ENCODE measurements around the gene HECTD4. TPM values are rescaled to one million over a fixed set of nuclear protein-coding genes. Genes with fewer than 3 reads are reported as not detected.

Gene HECTD4
- total RNA-seq, 1 experiment from 2014 or later: 51.3 TPM

DNA sequence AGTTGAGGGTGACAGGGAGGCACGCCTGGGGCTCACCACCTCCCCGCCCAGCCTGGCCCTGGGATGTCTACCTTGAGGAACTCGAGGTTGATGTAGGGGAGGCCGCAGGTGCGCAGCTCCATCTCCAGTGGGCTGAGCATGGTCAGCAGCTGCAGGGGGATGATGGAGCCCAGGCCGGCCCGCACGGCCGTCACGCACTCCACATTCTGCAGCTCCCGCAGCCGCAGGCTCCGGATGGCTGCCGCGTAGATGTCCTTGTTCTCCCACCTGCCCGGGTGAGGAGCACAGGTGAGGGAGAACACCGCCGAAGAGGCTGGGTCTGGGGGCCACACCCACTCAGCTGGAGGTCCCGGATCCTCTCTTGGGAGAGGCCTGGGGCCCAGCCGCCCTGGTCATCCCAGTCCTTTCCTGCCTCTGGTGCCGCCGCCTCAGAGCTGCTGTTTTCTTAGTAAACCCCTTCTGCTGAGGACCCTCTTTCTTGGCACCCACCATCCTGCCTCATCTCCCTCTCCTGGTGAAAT lies 218.7 kb downstream of the HECTD4 start:
- intact Hi-C loops (cut with micrococcal nuclease; ENCODE audit: unreplicated experiment) (no loop called here), in situ Hi-C loops (cut with HindIII; ENCODE audit: low pct_unique_long_range_greater_than_20kb, low sequenced_read_pairs) (no loop called here)
- no peak for DNase-seq (ENCODE audit: low read depth, low spot score)
- BruUV-seq (replicated peaks): no TSS peak
- CTCF ChIA-PET: no interaction called here
- H3K4me1 ChIP-seq (ENCODE audit: control insufficient read depth, insufficient read depth, low read length): no peaks in the 10 kb centered on the region
- TF ChIP-seq SIN3A (IDR thresholded peaks at IDR 0.05; ENCODE audit: borderline replicate concordance, insufficient read depth, low read depth, low read length) (no peak), POLR2AphosphoS5 (IDR thresholded peaks at IDR 0.05; ENCODE audit: low read depth, low read length) (no peak), TCF7L2 (IDR thresholded peaks at IDR 0.05; ENCODE audit: low read depth, low read length) (no peak)
- H3K27me3 ChIP-seq (ENCODE audit: control insufficient read depth, insufficient read depth, low read length): no peaks in the 10 kb centered on the region
- no peaks in the 10 kb centered on the region for H3K9me3 ChIP-seq (ENCODE audit: control insufficient read depth, insufficient read depth, low read depth, low read length)
- H3K36me3 ChIP-seq (ENCODE audit: control insufficient read depth, insufficient read depth, low read length): no peaks in the 10 kb centered on the region
- POLR2A ChIA-PET: no interaction called here
- H3K4me3 ChIP-seq (ENCODE audit: low read depth in 2 of 2, low read length in 2 of 2): no peak overlapping the region
- H3K27ac ChIP-seq (ENCODE audit: low read length): no peak overlapping the region
- ATAC-seq: no peak

DNA sequence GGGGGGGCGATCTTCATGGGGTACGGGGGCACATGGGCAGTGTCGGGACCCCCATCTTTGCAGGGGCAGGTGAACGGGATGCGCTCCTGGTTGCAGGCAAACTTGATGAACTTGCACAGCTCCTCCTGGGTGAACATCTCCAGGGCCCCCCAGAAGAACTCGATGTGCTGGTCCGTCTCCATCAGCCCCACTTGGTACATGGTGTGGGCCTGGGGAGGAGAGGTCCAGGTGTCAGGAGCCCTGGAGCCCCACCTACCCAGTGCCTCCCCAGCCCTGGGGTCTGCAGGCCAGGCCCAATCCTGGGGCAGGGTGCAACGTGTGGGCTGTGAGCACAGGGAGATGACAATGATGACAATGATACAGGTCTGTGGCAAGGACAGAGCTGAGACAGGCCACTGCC lies 219.2 kb downstream of the HECTD4 start:
- Histone ChIP-seq H3K9me3 (ENCODE audit: control insufficient read depth, insufficient read depth, low read depth, low read length) (no peaks in the 10 kb centered on the region), H3K27me3 (ENCODE audit: control insufficient read depth, insufficient read depth, low read length) (no peaks in the 10 kb centered on the region), H3K36me3 (ENCODE audit: control insufficient read depth, insufficient read depth, low read length) (no peaks in the 10 kb centered on the region), H3K4me1 (ENCODE audit: control insufficient read depth, insufficient read depth, low read length) (no peaks in the 10 kb centered on the region), H3K27ac (ENCODE audit: low read length) (no peak overlapping the region), H3K4me3 (ENCODE audit: low read depth in 2 of 2, low read length in 2 of 2) (no peak overlapping the region)
- DNase-seq (ENCODE audit: low read depth, low spot score): no peak
- ChIA-PET POLR2A (interaction anchor here (0.6 kb wide), 1 partner anchor 557 kb away, joined by 4 read pairs; no protein-coding TSS in a partner anchor), CTCF (no interaction called here)
- no peak for ATAC-seq
- no TSS peak for BruUV-seq (replicated peaks)
- TF ChIP-seq SIN3A (IDR thresholded peaks at IDR 0.05; ENCODE audit: borderline replicate concordance, insufficient read depth, low read depth, low read length) (no peak), TCF7L2 (IDR thresholded peaks at IDR 0.05; ENCODE audit: low read depth, low read length) (no peak), POLR2AphosphoS5 (IDR thresholded peaks at IDR 0.05; ENCODE audit: low read depth, low read length) (no peak)
- TF ChIP-seq, protein P1, sequence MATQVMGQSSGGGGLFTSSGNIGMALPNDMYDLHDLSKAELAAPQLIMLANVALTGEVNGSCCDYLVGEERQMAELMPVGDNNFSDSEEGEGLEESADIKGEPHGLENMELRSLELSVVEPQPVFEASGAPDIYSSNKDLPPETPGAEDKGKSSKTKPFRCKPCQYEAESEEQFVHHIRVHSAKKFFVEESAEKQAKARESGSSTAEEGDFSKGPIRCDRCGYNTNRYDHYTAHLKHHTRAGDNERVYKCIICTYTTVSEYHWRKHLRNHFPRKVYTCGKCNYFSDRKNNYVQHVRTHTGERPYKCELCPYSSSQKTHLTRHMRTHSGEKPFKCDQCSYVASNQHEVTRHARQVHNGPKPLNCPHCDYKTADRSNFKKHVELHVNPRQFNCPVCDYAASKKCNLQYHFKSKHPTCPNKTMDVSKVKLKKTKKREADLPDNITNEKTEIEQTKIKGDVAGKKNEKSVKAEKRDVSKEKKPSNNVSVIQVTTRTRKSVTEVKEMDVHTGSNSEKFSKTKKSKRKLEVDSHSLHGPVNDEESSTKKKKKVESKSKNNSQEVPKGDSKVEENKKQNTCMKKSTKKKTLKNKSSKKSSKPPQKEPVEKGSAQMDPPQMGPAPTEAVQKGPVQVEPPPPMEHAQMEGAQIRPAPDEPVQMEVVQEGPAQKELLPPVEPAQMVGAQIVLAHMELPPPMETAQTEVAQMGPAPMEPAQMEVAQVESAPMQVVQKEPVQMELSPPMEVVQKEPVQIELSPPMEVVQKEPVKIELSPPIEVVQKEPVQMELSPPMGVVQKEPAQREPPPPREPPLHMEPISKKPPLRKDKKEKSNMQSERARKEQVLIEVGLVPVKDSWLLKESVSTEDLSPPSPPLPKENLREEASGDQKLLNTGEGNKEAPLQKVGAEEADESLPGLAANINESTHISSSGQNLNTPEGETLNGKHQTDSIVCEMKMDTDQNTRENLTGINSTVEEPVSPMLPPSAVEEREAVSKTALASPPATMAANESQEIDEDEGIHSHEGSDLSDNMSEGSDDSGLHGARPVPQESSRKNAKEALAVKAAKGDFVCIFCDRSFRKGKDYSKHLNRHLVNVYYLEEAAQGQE (IDR thresholded peaks at IDR 0.05; ENCODE audit: insufficient read depth in 1 of 2, low read depth in 2 of 2, low read length in 1 of 2): no peak
- TF ChIP-seq, protein P2, sequence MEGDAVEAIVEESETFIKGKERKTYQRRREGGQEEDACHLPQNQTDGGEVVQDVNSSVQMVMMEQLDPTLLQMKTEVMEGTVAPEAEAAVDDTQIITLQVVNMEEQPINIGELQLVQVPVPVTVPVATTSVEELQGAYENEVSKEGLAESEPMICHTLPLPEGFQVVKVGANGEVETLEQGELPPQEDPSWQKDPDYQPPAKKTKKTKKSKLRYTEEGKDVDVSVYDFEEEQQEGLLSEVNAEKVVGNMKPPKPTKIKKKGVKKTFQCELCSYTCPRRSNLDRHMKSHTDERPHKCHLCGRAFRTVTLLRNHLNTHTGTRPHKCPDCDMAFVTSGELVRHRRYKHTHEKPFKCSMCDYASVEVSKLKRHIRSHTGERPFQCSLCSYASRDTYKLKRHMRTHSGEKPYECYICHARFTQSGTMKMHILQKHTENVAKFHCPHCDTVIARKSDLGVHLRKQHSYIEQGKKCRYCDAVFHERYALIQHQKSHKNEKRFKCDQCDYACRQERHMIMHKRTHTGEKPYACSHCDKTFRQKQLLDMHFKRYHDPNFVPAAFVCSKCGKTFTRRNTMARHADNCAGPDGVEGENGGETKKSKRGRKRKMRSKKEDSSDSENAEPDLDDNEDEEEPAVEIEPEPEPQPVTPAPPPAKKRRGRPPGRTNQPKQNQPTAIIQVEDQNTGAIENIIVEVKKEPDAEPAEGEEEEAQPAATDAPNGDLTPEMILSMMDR (IDR thresholded peaks at IDR 0.05): no peak
- in situ Hi-C loops (cut with HindIII; ENCODE audit: low pct_unique_long_range_greater_than_20kb, low sequenced_read_pairs): no loop called here
- intact Hi-C loops (cut with micrococcal nuclease; ENCODE audit: unreplicated experiment): no loop called here

DNA sequence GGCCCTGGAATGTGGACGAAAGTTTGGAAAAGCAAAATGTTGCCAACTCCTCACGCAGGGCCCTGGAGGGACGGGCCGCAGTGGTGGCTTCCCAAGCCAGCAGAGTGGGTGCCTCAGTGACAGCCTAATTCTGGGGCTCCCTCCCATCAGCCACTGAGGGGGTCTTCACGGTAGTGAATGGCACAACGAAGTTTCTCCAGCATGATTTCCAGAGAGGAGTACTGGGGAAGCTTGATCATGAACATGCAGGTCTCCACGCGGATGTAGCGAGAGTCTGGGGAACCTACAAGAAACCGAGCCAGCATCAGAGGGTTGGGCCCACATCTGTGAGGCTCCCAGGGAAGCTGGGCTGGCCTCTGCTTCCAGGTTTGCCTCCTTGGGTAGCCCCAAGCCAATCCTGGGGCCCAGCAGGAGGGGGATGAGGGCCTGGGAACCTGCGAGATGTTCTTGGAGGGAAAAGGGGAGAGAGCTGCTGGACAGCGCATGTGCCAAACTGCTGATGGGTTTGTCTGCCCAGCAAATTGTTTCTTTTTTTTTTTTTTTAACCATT lies 219.9 kb downstream of the HECTD4 start:
- ATAC-seq (no peak), DNase-seq (ENCODE audit: low read depth, low spot score) (no peak)
- Histone ChIP-seq H3K27ac (ENCODE audit: low read length) (no peak overlapping the region), H3K4me3 (ENCODE audit: low read depth in 2 of 2, low read length in 2 of 2) (no peak overlapping the region), H3K4me1 (ENCODE audit: control insufficient read depth, insufficient read depth, low read length) (no peaks in the 10 kb centered on the region), H3K9me3 (ENCODE audit: control insufficient read depth, insufficient read depth, low read depth, low read length) (no peaks in the 10 kb centered on the region), H3K36me3 (ENCODE audit: control insufficient read depth, insufficient read depth, low read length) (no peaks in the 10 kb centered on the region), H3K27me3 (ENCODE audit: control insufficient read depth, insufficient read depth, low read length) (no peaks in the 10 kb centered on the region)
- intact Hi-C loops (cut with micrococcal nuclease; ENCODE audit: unreplicated experiment): no loop called here
- BruUV-seq (replicated peaks): no TSS peak
- TF ChIP-seq, protein P1 (IDR thresholded peaks at IDR 0.05; ENCODE audit: insufficient read depth in 1 of 2, low read depth in 2 of 2, low read length in 1 of 2): no peak
- TF ChIP-seq, protein P2 (IDR thresholded peaks at IDR 0.05): no peak
- TF ChIP-seq SIN3A (IDR thresholded peaks at IDR 0.05; ENCODE audit: borderline replicate concordance, insufficient read depth, low read depth, low read length) (no peak), POLR2AphosphoS5 (IDR thresholded peaks at IDR 0.05; ENCODE audit: low read depth, low read length) (no peak), TCF7L2 (IDR thresholded peaks at IDR 0.05; ENCODE audit: low read depth, low read length) (no peak)
- ChIA-PET CTCF (interaction anchor here (0.6 kb wide), 1 partner anchor 47 kb away, joined by 3 read pairs; no protein-coding TSS in a partner anchor), POLR2A (interaction anchor here (0.6 kb wide), 1 partner anchor 556 kb away, joined by 4 read pairs; no protein-coding TSS in a partner anchor)
- in situ Hi-C loops (cut with HindIII; ENCODE audit: low pct_unique_long_range_greater_than_20kb, low sequenced_read_pairs): no loop called here

All from Panc1 (cell line).